NCI-H69 (cell line): Measurements from ENCODE around the gene SLC6A3.

ENCODE experiments used
- DNase-seq: peaks from one replicate; lab custom pipeline; 2025; lab: John Stamatoyannopoulos, UW

Gene SLC6A3

GRCh38 chr5:1445313-1445688, at the start of gene SLC6A3:
SLC6A3 (minus strand) TSS chr5:1445440; CDS start chr5:1443197, 2,243 bp downstream.
- DNase-seq, result peak; percentile 87

GRCh38 chr5:1493941-1494340, 48.7 kb upstream of the SLC6A3 start:
- DNase-seq, result no peak

GRCh38 chr5:1493413-1493812, 48.2 kb upstream of the SLC6A3 start:
- DNase-seq, result no peak

GRCh38 chr5:1492757-1493156, 47.5 kb upstream of the SLC6A3 start:
- no peak for DNase-seq

- no peak for DNase-seq
Observed at GRCh38 chr5:1490376-1490775, 45.1 kb upstream of the SLC6A3 start.

GRCh38 chr5:1489754-1490153, 44.5 kb upstream of the SLC6A3 start:
- DNase-seq, result no peak

GRCh38 chr5:1488882-1489680, 43.8 kb upstream of the SLC6A3 start:
- no peak for DNase-seq

GRCh38 chr5:1487079-1487764, 42.0 kb upstream of the SLC6A3 start:
- DNase-seq, result no peak

- DNase-seq, result no peak
Observed at GRCh38 chr5:1486271-1486670, 41.0 kb upstream of the SLC6A3 start.

- DNase-seq, result no peak
Observed at GRCh38 chr5:1485579-1486118, 40.4 kb upstream of the SLC6A3 start.

- DNase-seq, result no peak
Observed at GRCh38 chr5:1484730-1485578, 39.7 kb upstream of the SLC6A3 start.

- no peak for DNase-seq
Observed at GRCh38 chr5:1483856-1484729, 38.9 kb upstream of the SLC6A3 start.

GRCh38 chr5:1483064-1483463, 37.8 kb upstream of the SLC6A3 start:
- DNase-seq, result no peak

GRCh38 chr5:1481959-1482331, 36.7 kb upstream of the SLC6A3 start:
- no peak for DNase-seq

- DNase-seq, result no peak
Observed at GRCh38 chr5:1481266-1481958, 36.2 kb upstream of the SLC6A3 start.

- DNase-seq, result no peak
Observed at GRCh38 chr5:1480806-1481205, 35.6 kb upstream of the SLC6A3 start.

GRCh38 chr5:1480217-1480616, 35.0 kb upstream of the SLC6A3 start:
- no peak for DNase-seq

GRCh38 chr5:1479581-1480188, 34.4 kb upstream of the SLC6A3 start:
- peak; percentile 31 for DNase-seq

GRCh38 chr5:1479066-1479465, 33.8 kb upstream of the SLC6A3 start:
- DNase-seq, result no peak

GRCh38 chr5:1478271-1479035, 33.2 kb upstream of the SLC6A3 start:
- no peak for DNase-seq
